Stimulated activated CD4-positive, alpha-beta T cell treated with anti-CD3 and anti-CD28 coated beads, TNF-alpha, amount 100 ng/mL, for 24 hours (primary cell): ENCODE data around the gene ITIH6.
"Not testable (repeated sequence)": the region's sequence is repeated elsewhere in the genome, so short reads cannot be mapped to it uniquely, and the experiment has no call there.

Experiments used
- DNase-seq, 3 experiments: peaks; one replicate each; pipeline ENCODE4 v3.0.0-alpha.2; 2020; ENCODE audit warnings: low read depth in 3 of 3

The ITIH6 gene

GRCh38 chrX:54799046-54799445, 991 bp upstream of the ITIH6 start:
- no peak for DNase-seq

GRCh38 chrX:54794795-54795194, 3.3 kb downstream of the ITIH6 start:
- no peak for DNase-seq

GRCh38 chrX:54794028-54794427, 4.0 kb downstream of the ITIH6 start:
- DNase-seq, result no peak

- not testable (repeated sequence) for DNase-seq
Observed at GRCh38 chrX:54789405-54789804, 8.7 kb downstream of the ITIH6 start.

- DNase-seq, result no peak
Observed at GRCh38 chrX:54788446-54788845, 9.6 kb downstream of the ITIH6 start.

- DNase-seq, result peak in 2 of 3 experiments; percentile 1 to 16
Observed at GRCh38 chrX:54786967-54787366, 11.1 kb downstream of the ITIH6 start.

GRCh38 chrX:54785901-54786300, 12.2 kb downstream of the ITIH6 start:
- no peak for DNase-seq

GRCh38 chrX:54776987-54777672, 20.9 kb downstream of the ITIH6 start:
- DNase-seq, result no peak

- DNase-seq, result no peak
Observed at GRCh38 chrX:54776061-54776460, 22.0 kb downstream of the ITIH6 start.

- DNase-seq, result not testable (repeated sequence)
Observed at GRCh38 chrX:54774391-54775094, 23.5 kb downstream of the ITIH6 start.

- DNase-seq, result no peak
Observed at GRCh38 chrX:54758114-54759055, 39.7 kb downstream of the ITIH6 start.

GRCh38 chrX:54754854-54755253, 43.2 kb downstream of the ITIH6 start:
- DNase-seq, result no peak

GRCh38 chrX:54748626-54749025, 49.4 kb downstream of the ITIH6 start:
- no peak for DNase-seq

- no peak for DNase-seq
Observed at GRCh38 chrX:54747733-54748393, 50.2 kb downstream of the ITIH6 start.

- no peak for DNase-seq
Observed at GRCh38 chrX:54746928-54747327, 51.1 kb downstream of the ITIH6 start.

- no peak for DNase-seq
Observed at GRCh38 chrX:54745676-54746075, 52.4 kb downstream of the ITIH6 start.

- not testable (repeated sequence) for DNase-seq
Observed at GRCh38 chrX:54738567-54738966, 59.5 kb downstream of the ITIH6 start.

GRCh38 chrX:54736298-54736942, 61.6 kb downstream of the ITIH6 start:
- DNase-seq, result not testable (repeated sequence)

- DNase-seq, result no peak
Observed at GRCh38 chrX:54721424-54721823, 76.6 kb downstream of the ITIH6 start.

GRCh38 chrX:54715621-54716020, 82.4 kb downstream of the ITIH6 start:
- no peak for DNase-seq

- DNase-seq, result no peak
Observed at GRCh38 chrX:54714424-54714823, 83.6 kb downstream of the ITIH6 start.
